H1 (cell line): ENCODE measurements around the gene LGALS1. TPM values are rescaled to one million over a fixed set of nuclear protein-coding genes. Genes with fewer than 3 reads are reported as not detected.

Experiments
- BRCA1 ChIP-seq: IDR thresholded peaks from 2 replicates; pipeline ENCODE4 v1.6.1; 2012; ENCODE audit warnings: low read depth, low read length, improper control_type of control experiment
- RBBP5 ChIP-seq: IDR thresholded peaks from 2 replicates; pipeline ENCODE4 v1.7.1; 2012; ENCODE audit warnings: low read depth, mild to moderate bottlenecking, inconsistent platforms, low read length, moderate library complexity, borderline replicate concordance
- polyA plus RNA-seq, 7 experiments: library from polyadenylated mRNA; depleted of rRNA in 3 of 7; stranded (reverse) in 5 of 7; unstranded in 2 of 7; fragments of >200 nt in 5 of 7; fragments of 200-250 nt in 2 of 7; gene quantifications; 1 replicate in 5 of 7; 2 replicates in 1 of 7; 4 replicates in 1 of 7; pipeline versions ENCODE4 v1.2.1 to v1.2.3, GENCODE V29; 2011 to 2013; ENCODE audit warnings: missing spikeins in 2 of 7, mixed read lengths in 2 of 7
- total RNA-seq: library from RNA; stranded (reverse); fragmentation: NEBNext Ultra II Directional; extraction: Animal tissue kit (Norgen Biotek cat#: 25700); gene quantifications from 2 replicates; pipeline ENCODE4 v1.2.1, GENCODE V29; 2021

Gene LGALS1
- total and polyA plus RNA-seq, 2 of the 8 experiments (the other 6 are each of a cell fraction or from before 2014, with no cell fraction given) = 12.0 to 92.4 TPM

GRCh38 chr22:37711490-37711889, 36.1 kb downstream of the LGALS1 start (continued):
- no peak for TF ChIP-seq BRCA1
- TF ChIP-seq RBBP5 = no peak
